Measurements from ENCODE around the gene MYLK4. TPM values are rescaled to one million over a fixed set of nuclear protein-coding genes. Genes with fewer than 3 reads are reported as not detected.

MYLK4 gene
- total and polyA plus RNA-seq, 2 of the 13 experiments (the other 11 are each of a cell fraction or from before 2014, with no cell fraction given) = 0.26 to 0.29 TPM

DNA sequence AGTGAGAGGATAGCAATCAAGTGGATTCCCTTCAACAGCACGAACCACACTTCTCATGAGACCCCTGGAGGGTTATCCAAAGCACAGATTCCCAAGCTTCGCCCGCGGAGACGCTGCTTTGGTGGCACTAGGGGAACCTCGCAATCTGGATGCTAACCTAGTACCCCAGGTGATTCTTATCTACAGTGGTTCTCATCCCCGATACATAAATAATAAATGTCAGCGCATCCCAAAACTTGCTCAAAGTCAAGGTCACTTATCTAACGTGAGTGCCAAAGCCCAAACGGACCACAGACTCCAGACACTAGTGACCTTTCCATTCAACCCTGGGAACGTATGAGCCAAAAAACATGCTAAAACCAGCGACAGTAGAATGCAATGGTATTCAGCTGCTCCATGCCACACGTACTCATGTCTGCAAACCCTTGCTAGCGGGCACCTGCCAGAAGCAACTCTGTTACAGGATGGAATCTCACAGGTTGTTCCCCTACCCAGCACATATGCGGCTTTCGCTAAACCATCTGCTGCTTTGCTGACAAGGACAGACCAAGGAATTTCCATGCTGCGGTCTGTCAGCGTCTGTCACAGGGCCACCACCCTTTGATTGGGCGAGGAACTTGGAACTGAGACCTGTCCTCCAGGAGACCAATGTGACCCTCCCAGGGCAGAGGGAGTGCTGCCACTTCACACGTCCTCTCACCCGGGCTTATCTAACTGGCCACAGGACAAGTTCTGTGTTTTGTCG, 16.8 kb downstream of the MYLK4 start:
- H3K27me3 ChIP-seq (ENCODE audit: control insufficient read depth in 1 of 2, insufficient read depth in 2 of 2, low read length in 2 of 2) = peaks cover 3 to 25% of the 10 kb centered on the region in 2 experiments; a peak in 2 of 5 replicates
- no peak overlapping the region for H3K4me2 ChIP-seq (ENCODE audit: low read depth, low read length)
- no peak overlapping the region for H2AFZ ChIP-seq (ENCODE audit: low read length)
- in situ Hi-C loops (cut with HindIII; ENCODE audit: extremely low pct_ligation_motif_present, low pct_unique_long_range_greater_than_20kb) = no loop called here
- H3K9ac ChIP-seq (ENCODE audit: insufficient read depth, low read depth, low read length) = no peak overlapping the region
- H3K9me3 ChIP-seq (ENCODE audit: low read length) = no peaks in the 10 kb centered on the region
- DNase-seq (ENCODE audit: low spot score) = no peak
- 55% methylated on average over 22 of the region's 22 CpGs for WGBS (ENCODE audit: low lambda C conversion rate)
- POLR2A ChIA-PET = no interaction called here
- H3K36me3 ChIP-seq (replicated peaks in 1 of 2; ENCODE audit: control insufficient read depth in 1 of 2, insufficient read depth in 2 of 2, low read length in 2 of 2) = no peaks in the 10 kb centered on the region
- BruUV-seq (replicated peaks) = no TSS peak
- intact Hi-C loops (cut with micrococcal nuclease; ENCODE audit: unreplicated experiment) = no loop called here
- no peak overlapping the region for H3K4me3 ChIP-seq (replicated peaks in 1 of 3; ENCODE audit: insufficient read depth in 1 of 3, low read depth in 2 of 3, low read length in 3 of 3)
- no peaks in the 10 kb centered on the region for H4K20me1 ChIP-seq (ENCODE audit: insufficient read depth, low read length)
- no peak for FAIRE-seq
- no peaks in the 10 kb centered on the region for H3K79me2 ChIP-seq (ENCODE audit: insufficient read depth, low read length)
- no peak for ATAC-seq
- H3K27ac ChIP-seq (ENCODE audit: extremely low read length, insufficient read depth, low read length) = no peak overlapping the region
- H3K4me1 ChIP-seq (ENCODE audit: insufficient read depth, low read length) = peaks cover 9% of the 10 kb centered on the region; the same call in 1 of the 2 replicates
- CTCF ChIA-PET (ENCODE audit: low intra/inter-chr PET ratio, low total read pairs) = no interaction called here
- TF ChIP-seq NFATC3 (CRISPR knock-in tag; IDR thresholded peaks at IDR 0.05) (no peak), THAP8 (CRISPR knock-in tag; IDR thresholded peaks at IDR 0.05; ENCODE audit: borderline replicate concordance) (no peak), HNRNPH1 (optimal IDR thresholded peaks at IDR 0.05; ENCODE audit: low read depth, low read length) (no peak), PHF5A (CRISPR knock-in tag; IDR thresholded peaks at IDR 0.05; ENCODE audit: low read depth, unreplicated experiment) (no peak), ZNF367 (CRISPR knock-in tag; IDR thresholded peaks at IDR 0.05; ENCODE audit: borderline replicate concordance) (no peak), ZNF652 (CRISPR knock-in tag; IDR thresholded peaks at IDR 0.05; ENCODE audit: borderline replicate concordance, low read depth) (no peak), ZNF292 (CRISPR knock-in tag; IDR thresholded peaks at IDR 0.05; ENCODE audit: borderline replicate concordance, low read depth) (no peak), ZBTB7A (CRISPR knock-in tag; IDR thresholded peaks at IDR 0.05) (no peak), RELA (CRISPR knock-in tag; IDR thresholded peaks at IDR 0.05) (no peak), MAX (IDR thresholded peaks at IDR 0.05) (no peak), RNF2 (conservative IDR thresholded peaks at IDR 0.05; ENCODE audit: low read depth) (no peak), KDM3A (CRISPR knock-in tag; IDR thresholded peaks at IDR 0.05; ENCODE audit: low read depth) (no peak)
- TF ChIP-seq, protein P1, sequence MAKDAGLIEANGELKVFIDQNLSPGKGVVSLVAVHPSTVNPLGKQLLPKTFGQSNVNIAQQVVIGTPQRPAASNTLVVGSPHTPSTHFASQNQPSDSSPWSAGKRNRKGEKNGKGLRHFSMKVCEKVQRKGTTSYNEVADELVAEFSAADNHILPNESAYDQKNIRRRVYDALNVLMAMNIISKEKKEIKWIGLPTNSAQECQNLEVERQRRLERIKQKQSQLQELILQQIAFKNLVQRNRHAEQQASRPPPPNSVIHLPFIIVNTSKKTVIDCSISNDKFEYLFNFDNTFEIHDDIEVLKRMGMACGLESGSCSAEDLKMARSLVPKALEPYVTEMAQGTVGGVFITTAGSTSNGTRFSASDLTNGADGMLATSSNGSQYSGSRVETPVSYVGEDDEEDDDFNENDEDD (CRISPR knock-in tag; IDR thresholded peaks at IDR 0.05; ENCODE audit: borderline replicate concordance) = no peak
- TF ChIP-seq, protein P2, sequence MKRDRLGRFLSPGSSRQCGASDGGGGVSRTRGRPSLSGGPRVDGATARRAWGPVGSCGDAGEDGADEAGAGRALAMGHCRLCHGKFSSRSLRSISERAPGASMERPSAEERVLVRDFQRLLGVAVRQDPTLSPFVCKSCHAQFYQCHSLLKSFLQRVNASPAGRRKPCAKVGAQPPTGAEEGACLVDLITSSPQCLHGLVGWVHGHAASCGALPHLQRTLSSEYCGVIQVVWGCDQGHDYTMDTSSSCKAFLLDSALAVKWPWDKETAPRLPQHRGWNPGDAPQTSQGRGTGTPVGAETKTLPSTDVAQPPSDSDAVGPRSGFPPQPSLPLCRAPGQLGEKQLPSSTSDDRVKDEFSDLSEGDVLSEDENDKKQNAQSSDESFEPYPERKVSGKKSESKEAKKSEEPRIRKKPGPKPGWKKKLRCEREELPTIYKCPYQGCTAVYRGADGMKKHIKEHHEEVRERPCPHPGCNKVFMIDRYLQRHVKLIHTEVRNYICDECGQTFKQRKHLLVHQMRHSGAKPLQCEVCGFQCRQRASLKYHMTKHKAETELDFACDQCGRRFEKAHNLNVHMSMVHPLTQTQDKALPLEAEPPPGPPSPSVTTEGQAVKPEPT (CRISPR knock-in tag; IDR thresholded peaks at IDR 0.05; ENCODE audit: low read depth) = no peak
- TF ChIP-seq, protein P3, sequence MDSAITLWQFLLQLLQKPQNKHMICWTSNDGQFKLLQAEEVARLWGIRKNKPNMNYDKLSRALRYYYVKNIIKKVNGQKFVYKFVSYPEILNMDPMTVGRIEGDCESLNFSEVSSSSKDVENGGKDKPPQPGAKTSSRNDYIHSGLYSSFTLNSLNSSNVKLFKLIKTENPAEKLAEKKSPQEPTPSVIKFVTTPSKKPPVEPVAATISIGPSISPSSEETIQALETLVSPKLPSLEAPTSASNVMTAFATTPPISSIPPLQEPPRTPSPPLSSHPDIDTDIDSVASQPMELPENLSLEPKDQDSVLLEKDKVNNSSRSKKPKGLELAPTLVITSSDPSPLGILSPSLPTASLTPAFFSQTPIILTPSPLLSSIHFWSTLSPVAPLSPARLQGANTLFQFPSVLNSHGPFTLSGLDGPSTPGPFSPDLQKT (CRISPR knock-in tag; IDR thresholded peaks at IDR 0.05; ENCODE audit: borderline replicate concordance) = no peak
- TF ChIP-seq, protein P4, sequence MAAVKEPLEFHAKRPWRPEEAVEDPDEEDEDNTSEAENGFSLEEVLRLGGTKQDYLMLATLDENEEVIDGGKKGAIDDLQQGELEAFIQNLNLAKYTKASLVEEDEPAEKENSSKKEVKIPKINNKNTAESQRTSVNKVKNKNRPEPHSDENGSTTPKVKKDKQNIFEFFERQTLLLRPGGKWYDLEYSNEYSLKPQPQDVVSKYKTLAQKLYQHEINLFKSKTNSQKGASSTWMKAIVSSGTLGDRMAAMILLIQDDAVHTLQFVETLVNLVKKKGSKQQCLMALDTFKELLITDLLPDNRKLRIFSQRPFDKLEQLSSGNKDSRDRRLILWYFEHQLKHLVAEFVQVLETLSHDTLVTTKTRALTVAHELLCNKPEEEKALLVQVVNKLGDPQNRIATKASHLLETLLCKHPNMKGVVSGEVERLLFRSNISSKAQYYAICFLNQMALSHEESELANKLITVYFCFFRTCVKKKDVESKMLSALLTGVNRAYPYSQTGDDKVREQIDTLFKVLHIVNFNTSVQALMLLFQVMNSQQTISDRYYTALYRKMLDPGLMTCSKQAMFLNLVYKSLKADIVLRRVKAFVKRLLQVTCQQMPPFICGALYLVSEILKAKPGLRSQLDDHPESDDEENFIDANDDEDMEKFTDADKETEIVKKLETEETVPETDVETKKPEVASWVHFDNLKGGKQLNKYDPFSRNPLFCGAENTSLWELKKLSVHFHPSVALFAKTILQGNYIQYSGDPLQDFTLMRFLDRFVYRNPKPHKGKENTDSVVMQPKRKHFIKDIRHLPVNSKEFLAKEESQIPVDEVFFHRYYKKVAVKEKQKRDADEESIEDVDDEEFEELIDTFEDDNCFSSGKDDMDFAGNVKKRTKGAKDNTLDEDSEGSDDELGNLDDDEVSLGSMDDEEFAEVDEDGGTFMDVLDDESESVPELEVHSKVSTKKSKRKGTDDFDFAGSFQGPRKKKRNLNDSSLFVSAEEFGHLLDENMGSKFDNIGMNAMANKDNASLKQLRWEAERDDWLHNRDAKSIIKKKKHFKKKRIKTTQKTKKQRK (IDR thresholded peaks at IDR 0.05; ENCODE audit: low read length) = no peak

All from HepG2 (cell line).